Gastroesophageal sphincter (tissue), 4 donors: Measurements from ENCODE around the gene CHST15. TPM values are rescaled to one million over a fixed set of nuclear protein-coding genes. Genes with fewer than 3 reads are reported as not detected.

Source experiments
- ATAC-seq: fragments of 150-250 bp; one replicate; pipeline ENCODE4 v1.9.1; 2016; ENCODE audit warnings: mild to moderate bottlenecking, moderate library complexity
- H3K27ac ChIP-seq, 4 donors: fragments of 200-600 bp; sonication (generic) in 3 of 4; 1 replicate in 3 of 4; 2 replicates in 1 of 4; pipeline ENCODE4 v1.5.1; 2016 to 2019
- H3K27me3 ChIP-seq: fragments of 200-600 bp; sonication (generic); one replicate; pipeline ENCODE4 v1.5.1; 2019
- H3K36me3 ChIP-seq, 2 donors: fragments of 200-600 bp; sonication (generic); one replicate each; pipeline ENCODE4 v1.5.1; 2019; ENCODE audit warnings: control low read depth in 1 of 2
- H3K4me1 ChIP-seq, 3 donors: fragments of 200-600 bp; sonication (generic); 1 replicate in 2 of 3; 2 replicates in 1 of 3; pipeline ENCODE4 v1.5.1; 2016 to 2019; ENCODE audit warnings: control low read depth in 2 of 3
- H3K4me3 ChIP-seq, 2 donors: fragments of 200-600 bp; sonication (generic); one replicate each; pipeline ENCODE4 v1.5.1; 2019; ENCODE audit warnings: mild to moderate bottlenecking in 1 of 2, moderate library complexity in 1 of 2
- H3K9me3 ChIP-seq, 3 donors: fragments of 200-600 bp; sonication (generic); one replicate each; pipeline ENCODE4 v1.5.1; 2017 to 2019; ENCODE audit warnings: control low read depth in 2 of 3
- CTCF ChIP-seq, 4 experiments: fragments of 200-600 bp in 2 of 4; fragments of 450-650 bp in 2 of 4; sonication (generic) in 1 of 4; IDR thresholded peaks; one replicate each; pipeline ENCODE4 v1.5.1; 2017 to 2019; ENCODE audit warnings: antibody characterized with exemption in 4 of 4, mild to moderate bottlenecking in 2 of 4, moderate library complexity in 2 of 4
- EP300 ChIP-seq: sonication (generic); formaldehyde crosslinking; IDR thresholded peaks from one replicate; pipeline ENCODE4 v1.6.1; 2017; ENCODE audit warnings: antibody characterized with exemption, mild to moderate bottlenecking
- POLR2A ChIP-seq, 2 donors: fragments of 450-650 bp; IDR thresholded peaks; one replicate each; pipeline ENCODE4 v1.6.1; 2017; ENCODE audit warnings: antibody characterized with exemption in 2 of 2, mild to moderate bottlenecking in 2 of 2, moderate library complexity in 1 of 2
- POLR2AphosphoS5 ChIP-seq: sonication (generic); formaldehyde crosslinking; IDR thresholded peaks from one replicate; pipeline ENCODE4 v1.6.1; 2017; ENCODE audit warnings: antibody characterized with exemption
- WGBS, 2 donors: methylation state at CpG; one replicate each; pipeline ENCODE4 v1.1.5; 2018; ENCODE audit warnings: low coverage in 1 of 2; 5-methylcytosine and 5-hydroxymethylcytosine counted together
- total RNA-seq, 4 donors: library from RNA; depleted of rRNA; stranded (reverse); fragments of >200 nt; gene quantifications; one replicate each; pipeline ENCODE4 v1.1.0, GENCODE V29; 2016

Gene CHST15
- total RNA-seq, 4 donors from 2014 or later, result 63.5 to 87.5 (median 74.3) TPM

GRCh38 chr10:123996302-123996701 is 97.1 kb downstream of the CHST15 start:
- WGBS, 2 donors, result 68 to 70% methylated on average over 6 to 7 of the region's 7 CpGs

GRCh38 chr10:123995461-123996131 is 97.8 kb downstream of the CHST15 start:
- H3K27me3 ChIP-seq, result peaks cover 24% of the 10 kb centered on the region
- 13 to 24% methylated on average over 4 of the region's 27 CpGs for WGBS, 2 donors
- H3K4me3 ChIP-seq, result peak overlapping the region in 1 of 2 donors; percentile 34
- H3K4me1 ChIP-seq, result peaks cover 0 to 60% (median 16%) of the 10 kb centered on the region in 3 donors
- TF ChIP-seq CTCF (IDR thresholded peaks at IDR 0.05) (peak in 3 of 4 experiments; percentile 61 to 69 (median 66)), POLR2AphosphoS5 (peak; percentile 38), POLR2A (IDR thresholded peaks at IDR 0.05) (no peak)
- H3K36me3 ChIP-seq, result no peaks in the 10 kb centered on the region
- peak overlapping the region in 3 of 4 donors; percentile 57 to 82 (median 69) for H3K27ac ChIP-seq
- no peaks in the 10 kb centered on the region for H3K9me3 ChIP-seq
- peak; percentile 37 for ATAC-seq

More at GRCh38 chr10:123996302-123996701, 97.1 kb downstream of the CHST15 start:
- ATAC-seq, result no peak
- Histone ChIP-seq H3K27me3 (peaks cover 17% of the 10 kb centered on the region), H3K9me3 (no peaks in the 10 kb centered on the region), H3K36me3 (no peaks in the 10 kb centered on the region), H3K4me3 (no peak overlapping the region), H3K4me1 (peaks cover 0 to 55% (median 16%) of the 10 kb centered on the region in 3 donors), H3K27ac (peak overlapping the region in 3 of 4 donors; percentile 57 to 82 (median 69))
- TF ChIP-seq CTCF (IDR thresholded peaks at IDR 0.05), result no peak
- TF ChIP-seq EP300, result no peak
- TF ChIP-seq POLR2A (IDR thresholded peaks at IDR 0.05), result no peak
- TF ChIP-seq POLR2AphosphoS5, result no peak

- TF ChIP-seq CTCF (IDR thresholded peaks at IDR 0.05) (no peak), POLR2AphosphoS5 (no peak), POLR2A (IDR thresholded peaks at IDR 0.05) (no peak), EP300 (no peak)
- ATAC-seq, result no peak
- Histone ChIP-seq H3K9me3 (no peaks in the 10 kb centered on the region), H3K27me3 (peaks cover 29% of the 10 kb centered on the region), H3K4me1 (peaks cover 0 to 60% (median 16%) of the 10 kb centered on the region in 3 donors), H3K36me3 (no peaks in the 10 kb centered on the region), H3K4me3 (peak overlapping the region in 1 of 2 donors; percentile 34), H3K27ac (peak overlapping the region in 3 of 4 donors; percentile 57 to 82 (median 69))
- 17 to 20% methylated on average over 5 to 9 of the region's 11 CpGs for WGBS, 2 donors
Observed at GRCh38 chr10:123995082-123995460, 98.3 kb downstream of the CHST15 start.

GRCh38 chr10:123994417-123995081 is 98.8 kb downstream of the CHST15 start:
- ATAC-seq, result peak; percentile 71
- peak overlapping the region in 1 of 2 donors; percentile 34 for H3K4me3 ChIP-seq
- H3K27me3 ChIP-seq, result peaks cover 31% of the 10 kb centered on the region
- no peaks in the 10 kb centered on the region for H3K36me3 ChIP-seq
- peak overlapping the region in 2 of 4 donors; percentile 69 to 82 for H3K27ac ChIP-seq
- H3K9me3 ChIP-seq, result no peaks in the 10 kb centered on the region
- peaks cover 0 to 60% (median 16%) of the 10 kb centered on the region in 3 donors for H3K4me1 ChIP-seq
- WGBS, 2 donors, result 8 to 12% methylated on average over 9 to 12 of the region's 30 CpGs
- TF ChIP-seq POLR2A (IDR thresholded peaks at IDR 0.05) (no peak), CTCF (IDR thresholded peaks at IDR 0.05) (peak; percentile 99 to 100 (median 100)), POLR2AphosphoS5 (peak; percentile 29)
